IMR-90 (cell line): ENCODE measurements around the gene PPP3CA. TPM values are rescaled to one million over a fixed set of nuclear protein-coding genes. Genes with fewer than 3 reads are reported as not detected.

Experiments
- ATAC-seq: fragments of 200-7000 bp; cut with Tn5 transposase; 2 replicates; pipeline ENCODE4 v1.9.1; 2020; ENCODE audit warnings: low read depth, mild to moderate bottlenecking, moderate library complexity
- BruUV-seq: library from RNA; stranded (reverse); fragments of 400-500 nt; replicated peaks from 2 replicates; lab custom pipeline; 2021; lab: Mats Ljungman, UMichigan
- CTCF ChIA-PET: fragments of 300-600 bp; formaldehyde crosslinking; extraction: SDS; loops from one replicate; lab custom pipeline; 2021; ENCODE audit warnings: antibody characterized with exemption; lab: Yijun Ruan, JAX
- POLR2A ChIA-PET: fragments of 300-600 bp; sonication (Branson Sonifier 250); formaldehyde crosslinking; loops from one replicate; lab custom pipeline; 2022; ENCODE audit warnings: antibody characterized with exemption; ENCODE audit not compliant: unreplicated experiment; lab: Charles Lee
- DNase-seq: peaks from one replicate; pipeline ENCODE4 v3.0.0; 2013
- H2AFZ ChIP-seq: replicated peaks from 2 replicates; pipeline ENCODE3; 2013; ENCODE audit warnings: low read length, mild to moderate bottlenecking; ENCODE audit not compliant: poor library complexity
- H2AK5ac ChIP-seq: 2 replicates; pipeline ENCODE4 v1.6.1; 2013; ENCODE audit warnings: low read depth, low read length, inconsistent platforms
- H2AK9ac ChIP-seq: replicated peaks from 2 replicates; pipeline ENCODE3; 2013; ENCODE audit warnings: mild to moderate bottlenecking, low read depth, low read length, moderate library complexity; ENCODE audit not compliant: poor library complexity
- H2BK120ac ChIP-seq: 2 replicates; pipeline ENCODE4 v1.6.1; 2013; ENCODE audit warnings: low read depth, low read length, inconsistent platforms
- H2BK15ac ChIP-seq: 3 replicates; pipeline ENCODE4 v1.6.1; 2013; ENCODE audit warnings: low read depth, low read length, inconsistent platforms
- H2BK20ac ChIP-seq: 2 replicates; pipeline ENCODE4 v1.6.1; 2013; ENCODE audit warnings: low read depth, mild to moderate bottlenecking, inconsistent platforms, low read length, moderate library complexity
- H2BK5ac ChIP-seq: 2 replicates; pipeline ENCODE4 v1.6.1; 2013; ENCODE audit warnings: mild to moderate bottlenecking, low read depth, low read length, inconsistent platforms; ENCODE audit not compliant: poor library complexity, severe bottlenecking
- H3K14ac ChIP-seq: replicated peaks from 2 replicates; pipeline ENCODE4 v1.6.1; 2013; ENCODE audit warnings: low read depth, low read length, inconsistent platforms
- H3K18ac ChIP-seq: 2 replicates; pipeline ENCODE4 v1.6.1; 2013; ENCODE audit warnings: low read depth, low read length, control low read depth
- H3K23ac ChIP-seq: 2 replicates; pipeline ENCODE4 v1.6.1; 2013; ENCODE audit warnings: low read depth, low read length, inconsistent platforms
- H3K27ac ChIP-seq: 2 replicates; pipeline ENCODE4 v1.5.1; 2013; ENCODE audit warnings: mild to moderate bottlenecking, control low read depth, low read length; ENCODE audit not compliant: insufficient read depth
- H3K27me3 ChIP-seq: 2 replicates; pipeline ENCODE4 v1.6.1; 2013; ENCODE audit warnings: low read length; ENCODE audit not compliant: control insufficient read depth, insufficient read depth
- H3K36me3 ChIP-seq: 2 replicates; pipeline ENCODE4 v1.6.1; 2013; ENCODE audit warnings: low read length, mixed read lengths; ENCODE audit not compliant: control insufficient read depth, insufficient read depth
- H3K4ac ChIP-seq: 2 replicates; pipeline ENCODE4 v1.6.1; 2013; ENCODE audit warnings: low read depth, low read length, inconsistent platforms
- H3K4me1 ChIP-seq: 2 replicates; pipeline ENCODE4 v1.6.1; 2013; ENCODE audit warnings: low read length, mixed read lengths; ENCODE audit not compliant: control insufficient read depth, insufficient read depth
- H3K4me2 ChIP-seq: 2 replicates; pipeline ENCODE4 v1.6.1; 2013; ENCODE audit warnings: low read depth, mild to moderate bottlenecking, control low read depth, low read length, moderate library complexity
- H3K4me3 ChIP-seq: 2 replicates; pipeline ENCODE4 v1.5.1; 2013; ENCODE audit warnings: low read depth, mild to moderate bottlenecking, control low read depth, low read length, moderate library complexity; ENCODE audit not compliant: insufficient read depth
- H3K56ac ChIP-seq: 2 replicates; pipeline ENCODE4 v1.6.1; 2013; ENCODE audit warnings: low read length, inconsistent platforms; ENCODE audit not compliant: insufficient read depth; ENCODE audit errors: extremely low read depth
- H3K79me1 ChIP-seq, 2 experiments: 2 replicates each; pipeline ENCODE4 v1.6.1; 2013; ENCODE audit warnings: low read length in 2 of 2, inconsistent platforms in 1 of 2, low read depth in 1 of 2
- H3K9ac ChIP-seq: 2 replicates; pipeline ENCODE4 v1.6.1; 2013; ENCODE audit warnings: low read depth, low read length, control low read depth
- H3K9me1 ChIP-seq: 2 replicates; pipeline ENCODE4 v1.6.1; 2013; ENCODE audit warnings: low read length, inconsistent platforms; ENCODE audit not compliant: insufficient read depth
- H3K9me3 ChIP-seq: 2 replicates; pipeline ENCODE4 v1.6.1; 2013; ENCODE audit warnings: low read length; ENCODE audit not compliant: control insufficient read depth, insufficient read depth
- H4K20me1 ChIP-seq: 2 replicates; pipeline ENCODE4 v1.6.1; 2013; ENCODE audit warnings: low read length, inconsistent platforms; ENCODE audit not compliant: insufficient read depth
- H4K5ac ChIP-seq: 2 replicates; pipeline ENCODE4 v1.6.1; 2013; ENCODE audit warnings: mild to moderate bottlenecking, low read depth, low read length, control low read depth
- H4K8ac ChIP-seq, 2 experiments: 2 replicates each; pipeline ENCODE4 v1.6.1; 2013; ENCODE audit warnings: low read depth in 2 of 2, low read length in 2 of 2, control low read depth in 1 of 2, inconsistent platforms in 1 of 2
- H4K91ac ChIP-seq: 2 replicates; pipeline ENCODE4 v1.6.1; 2013; ENCODE audit warnings: low read depth, low read length, inconsistent platforms; ENCODE audit not compliant: insufficient read depth
- CHD1 ChIP-seq: IDR thresholded peaks from 2 replicates; pipeline ENCODE4 v1.6.1; 2012; ENCODE audit warnings: low read depth, low read length, improper control_type of control experiment
- FOS ChIP-seq: fragments of 150-350 bp; IDR thresholded peaks from 2 replicates; pipeline ENCODE4 v1.6.1; 2016; ENCODE audit warnings: low read depth, low read length
- MAFK ChIP-seq: IDR thresholded peaks from 2 replicates; pipeline ENCODE4 v1.6.1; 2012; ENCODE audit warnings: low read depth, low read length, improper control_type of control experiment
- POLR2A ChIP-seq: IDR thresholded peaks from 2 replicates; pipeline ENCODE4 v1.6.1; 2012; ENCODE audit warnings: mild to moderate bottlenecking, low read depth, low read length
- WGBS, 2 experiments: methylation state at CpG; one replicate each; pipeline versions ENCODE4 v1.1.5 to v1.1.7; 2013; ENCODE audit warnings: missing lambda C conversion rate in 2 of 2; ENCODE audit not compliant: insufficient read length in 1 of 2; ENCODE audit errors: extremely low coverage in 2 of 2; 5-methylcytosine and 5-hydroxymethylcytosine counted together
- dilution Hi-C: fragments of 300-500 bp; cut with HindIII; formaldehyde crosslinking; loops from one replicate; pipeline ENCODE4 v1.14.3; 2018; ENCODE audit warnings: low sequenced_read_pairs; ENCODE audit not compliant: unreplicated experiment
- in situ Hi-C: fragments of 300-500 bp; cut with MboI; formaldehyde crosslinking; loops from 3 replicates; pipeline ENCODE4 v1.14.3; 2019; ENCODE audit warnings: low sequenced_read_pairs, inconsistent platforms, mixed read lengths
- intact Hi-C: fragments of 100-400 bp; cut with micrococcal nuclease; formaldehyde crosslinking; loops from 2 replicates; pipeline ENCODE4 v1.10.0; 2022
- polyA plus RNA-seq, 3 experiments: library from polyadenylated mRNA; depleted of rRNA; stranded (reverse); fragments of >200 nt; gene quantifications; 2 replicates each; pipeline ENCODE4 v1.2.3, GENCODE V29; 2012; ENCODE audit warnings: low replicate concordance in 1 of 3
- total RNA-seq: library from RNA; depleted of rRNA; stranded (reverse); fragments of >200 nt; gene quantifications from 2 replicates; pipeline ENCODE4 v1.2.3, GENCODE V29; 2012

PPP3CA gene
- total and polyA plus RNA-seq, 2 of the 4 experiments (the other 2 are of a cell fraction): 14.5 to 48.6 TPM

GRCh38 chr4:101277671-101278070 is 69.7 kb downstream of the PPP3CA start:
- no peak overlapping the region for H3K4ac ChIP-seq
- peaks cover 14 to 56% of the 10 kb centered on the region in 2 experiments for H3K79me1 ChIP-seq
- DNase-seq: peak; percentile 81
- H2AK5ac ChIP-seq: no peak overlapping the region
- H3K9me1 ChIP-seq: peaks cover 7% of the 10 kb centered on the region; the same call in 1 of the 2 replicates
- H3K4me3 ChIP-seq: no peak overlapping the region
- ATAC-seq: peak; percentile 82
- H2BK20ac ChIP-seq: no peak overlapping the region
- H4K20me1 ChIP-seq: peaks cover 23% of the 10 kb centered on the region; the same call in 1 of the 2 replicates
- no peak for TF ChIP-seq POLR2A
- peak; percentile 59 for TF ChIP-seq FOS
- TF ChIP-seq CHD1: no peak
- TF ChIP-seq MAFK: no peak
- H3K23ac ChIP-seq: no peak overlapping the region
- CTCF ChIA-PET: interaction anchor here (0.7 kb wide), 1 partner anchor 409 kb away, joined by 5 read pairs; no protein-coding TSS in a partner anchor
- no CpG with 5 or more reads among the region's 1 CpG for WGBS, 2 experiments
- POLR2A ChIA-PET: interaction anchor here (0.6 kb wide), 1 partner anchor 257 kb away, joined by 4 read pairs; no protein-coding TSS in a partner anchor
- H3K36me3 ChIP-seq: no peaks in the 10 kb centered on the region
- H2AFZ ChIP-seq: no peak overlapping the region
- H2BK15ac ChIP-seq: no peak overlapping the region
- H3K4me2 ChIP-seq: no peak overlapping the region
- H3K27me3 ChIP-seq: no peaks in the 10 kb centered on the region
- BruUV-seq: no TSS peak
- peaks cover 3% of the 10 kb centered on the region; the same call in 1 of the 2 replicates for H3K4me1 ChIP-seq
- no peak overlapping the region for H2BK120ac ChIP-seq
- H4K91ac ChIP-seq: no peak overlapping the region
- H3K18ac ChIP-seq: no peak overlapping the region
- no peak overlapping the region for H2BK5ac ChIP-seq
- in situ Hi-C loops (no loop called here), intact Hi-C loops (loop anchor here (2.0 kb wide), 1 partner anchor 69 kb away; the partner anchor contains the start of gene PPP3CA), dilution Hi-C loops (no loop called here)
- no peak overlapping the region for H3K14ac ChIP-seq
- no peak overlapping the region for H4K5ac ChIP-seq
- no peak overlapping the region for H3K9ac ChIP-seq
- no peak overlapping the region for H4K8ac ChIP-seq
- H3K56ac ChIP-seq: no peak overlapping the region
- H3K27ac ChIP-seq: no peak overlapping the region
- no peak overlapping the region for H2AK9ac ChIP-seq
- H3K9me3 ChIP-seq: no peaks in the 10 kb centered on the region
